Subcutaneous abdominal adipose tissue (tissue), 5 donors: ENCODE results near the gene LRP1B.

ENCODE experiments used
- H3K27ac ChIP-seq: one replicate; pipeline ENCODE4 v1.7.0; 2013; ENCODE audit warnings: low read depth, mild to moderate bottlenecking, inconsistent platforms, low read length, moderate library complexity
- H3K27me3 ChIP-seq, 5 donors: one replicate each; pipeline ENCODE4 v1.7.0; 2013; ENCODE audit warnings: low read length in 5 of 5, inconsistent platforms in 1 of 5; ENCODE audit not compliant: control insufficient read depth in 5 of 5, insufficient read depth in 4 of 5
- H3K36me3 ChIP-seq, 5 donors: one replicate each; pipeline ENCODE4 v1.7.0; 2013; ENCODE audit warnings: low read length in 5 of 5; ENCODE audit not compliant: control insufficient read depth in 5 of 5, insufficient read depth in 5 of 5
- H3K4me1 ChIP-seq, 5 donors: one replicate each; pipeline ENCODE4 v1.7.0; 2013; ENCODE audit warnings: low read length in 5 of 5, mild to moderate bottlenecking in 3 of 5, moderate library complexity in 1 of 5; ENCODE audit not compliant: control insufficient read depth in 5 of 5, insufficient read depth in 5 of 5
- H3K4me3 ChIP-seq, 5 donors: one replicate each; pipeline ENCODE4 v1.7.0; 2013; ENCODE audit warnings: low read length in 5 of 5, low read depth in 1 of 5
- H3K9ac ChIP-seq, 5 donors: one replicate each; pipeline ENCODE4 v1.7.0; 2013; ENCODE audit warnings: low read length in 5 of 5, mild to moderate bottlenecking in 4 of 5, moderate library complexity in 3 of 5
- H3K9me3 ChIP-seq, 5 donors: one replicate each; pipeline ENCODE4 v1.7.0; 2013; ENCODE audit warnings: low read length in 5 of 5; ENCODE audit not compliant: control insufficient read depth in 5 of 5
- donor health status: healthy.
- donor health status: healthy.
- donor health status: healthy.
- donor health status: healthy.
- donor health status: healthy.

LRP1B gene

DNA sequence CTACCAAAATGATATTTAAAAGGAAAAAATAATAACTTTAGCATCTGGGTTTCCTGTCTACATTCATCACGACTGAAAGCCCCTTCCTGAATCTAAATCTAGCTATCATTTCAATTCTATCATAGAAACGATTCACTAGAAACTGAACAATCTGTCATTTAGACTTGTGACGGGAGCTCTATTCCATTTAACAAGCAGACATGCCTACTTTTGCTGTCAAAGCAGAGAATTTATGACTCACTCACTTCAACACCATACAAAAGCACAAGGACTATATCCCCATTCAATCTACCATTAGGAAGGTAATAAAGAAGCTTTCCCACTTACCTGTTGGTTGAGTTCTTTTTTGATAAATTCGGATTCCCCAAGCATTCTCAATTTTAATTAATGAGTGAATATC is 1072.3 kb downstream of the LRP1B start:
- no peaks in the 10 kb centered on the region for H3K4me1 ChIP-seq
- no peak overlapping the region for H3K27ac ChIP-seq
- no peak overlapping the region for H3K9ac ChIP-seq
- H3K9me3 ChIP-seq: no peaks in the 10 kb centered on the region
- no peaks in the 10 kb centered on the region for H3K36me3 ChIP-seq
- H3K27me3 ChIP-seq: no peaks in the 10 kb centered on the region
- H3K4me3 ChIP-seq: no peak overlapping the region

DNA sequence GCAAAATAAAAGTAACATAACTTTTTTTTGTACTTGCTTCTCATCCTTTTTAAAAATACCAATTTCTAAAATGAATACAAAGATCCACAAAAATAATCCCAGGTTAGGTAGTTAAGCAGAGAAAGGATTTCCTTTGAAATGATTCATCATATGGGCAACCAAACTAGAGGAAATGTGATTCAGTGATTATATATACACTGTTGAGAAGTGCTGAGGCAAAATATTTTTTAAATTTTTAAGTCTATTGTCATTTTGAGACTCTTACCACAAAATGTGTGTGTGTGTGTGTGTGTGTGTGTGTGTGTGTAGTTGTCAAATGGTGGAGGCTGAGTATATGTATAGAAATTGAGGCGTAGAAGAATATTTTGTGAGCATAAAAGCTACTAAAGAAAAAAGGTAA is 1075.3 kb downstream of the LRP1B start:
- no peak overlapping the region for H3K27ac ChIP-seq
- no peak overlapping the region for H3K4me3 ChIP-seq
- H3K9me3 ChIP-seq: peaks cover 0 to 2% (median 0%) of the 10 kb centered on the region in 5 donors
- no peak overlapping the region for H3K9ac ChIP-seq
- H3K4me1 ChIP-seq: no peaks in the 10 kb centered on the region
- H3K36me3 ChIP-seq: no peaks in the 10 kb centered on the region
- H3K27me3 ChIP-seq: no peaks in the 10 kb centered on the region

DNA sequence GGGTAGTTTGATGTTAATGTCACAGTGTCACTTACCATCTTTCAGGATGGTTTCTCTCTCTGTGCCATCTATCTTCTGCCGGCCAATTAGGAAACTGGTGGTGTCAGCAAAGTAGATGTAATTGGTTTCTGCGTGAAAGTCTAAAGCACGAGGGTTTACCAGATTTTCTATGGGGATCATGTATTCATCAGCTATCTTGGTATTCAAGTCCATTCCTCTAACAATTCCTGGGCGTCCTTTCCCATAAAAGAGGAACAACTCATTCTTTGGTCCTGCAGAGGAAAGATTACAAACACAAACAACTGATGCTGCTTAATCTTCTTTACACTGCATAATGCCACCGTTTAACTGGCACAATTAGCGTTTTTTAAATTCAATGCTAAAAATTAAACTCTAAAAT is 1081.9 kb downstream of the LRP1B start:
- Histone ChIP-seq H3K36me3 (no peaks in the 10 kb centered on the region), H3K4me1 (no peaks in the 10 kb centered on the region), H3K9ac (no peak overlapping the region), H3K27ac (no peak overlapping the region), H3K4me3 (no peak overlapping the region), H3K9me3 (peaks cover 0 to 2% (median 0%) of the 10 kb centered on the region in 5 donors), H3K27me3 (no peaks in the 10 kb centered on the region)

DNA sequence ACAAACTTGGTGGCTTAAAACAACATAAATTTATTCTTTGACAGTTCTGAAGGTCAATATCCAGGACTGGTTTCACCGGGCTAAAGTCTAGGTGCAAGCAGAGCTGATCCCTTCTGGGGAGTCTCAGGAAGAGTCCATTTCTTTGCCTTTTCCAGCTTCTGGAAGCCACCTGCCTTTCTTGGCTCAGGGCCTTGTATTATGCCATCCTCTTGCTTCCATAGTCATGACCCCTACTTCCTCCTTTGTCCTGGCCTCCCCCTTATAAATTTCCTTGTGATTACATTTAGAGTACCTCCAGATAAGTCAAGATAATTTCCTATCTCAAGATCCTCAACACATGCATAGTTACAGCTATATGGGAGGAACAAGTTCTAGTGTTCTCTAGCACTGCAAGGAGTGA is 1089.5 kb downstream of the LRP1B start:
- Histone ChIP-seq H3K9ac (no peak overlapping the region), H3K4me3 (no peak overlapping the region), H3K27ac (no peak overlapping the region), H3K4me1 (no peaks in the 10 kb centered on the region), H3K9me3 (no peaks in the 10 kb centered on the region), H3K36me3 (no peaks in the 10 kb centered on the region), H3K27me3 (no peaks in the 10 kb centered on the region)

DNA sequence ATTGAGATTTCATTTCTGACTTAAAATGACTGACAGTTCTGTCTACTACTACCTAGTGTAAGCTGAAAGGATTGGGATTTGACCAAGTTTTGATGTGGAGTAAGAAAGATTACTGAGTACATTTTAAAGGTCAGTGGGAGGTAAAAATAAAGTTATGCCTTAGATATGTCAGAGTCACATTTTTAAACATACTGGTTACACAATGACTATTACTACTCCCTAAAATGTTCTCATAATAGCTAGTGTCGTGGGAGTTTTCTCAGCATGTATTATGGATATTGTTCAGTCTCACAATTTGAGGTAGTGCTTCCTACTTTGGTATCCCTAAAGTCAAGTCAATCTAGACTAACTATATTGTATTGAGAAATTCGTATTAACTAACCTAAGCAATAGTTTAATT is 1092.5 kb downstream of the LRP1B start:
- H3K9me3 ChIP-seq: no peaks in the 10 kb centered on the region
- no peaks in the 10 kb centered on the region for H3K27me3 ChIP-seq
- no peak overlapping the region for H3K4me3 ChIP-seq
- no peak overlapping the region for H3K27ac ChIP-seq
- H3K4me1 ChIP-seq: no peaks in the 10 kb centered on the region
- H3K9ac ChIP-seq: no peak overlapping the region
- H3K36me3 ChIP-seq: no peaks in the 10 kb centered on the region

DNA sequence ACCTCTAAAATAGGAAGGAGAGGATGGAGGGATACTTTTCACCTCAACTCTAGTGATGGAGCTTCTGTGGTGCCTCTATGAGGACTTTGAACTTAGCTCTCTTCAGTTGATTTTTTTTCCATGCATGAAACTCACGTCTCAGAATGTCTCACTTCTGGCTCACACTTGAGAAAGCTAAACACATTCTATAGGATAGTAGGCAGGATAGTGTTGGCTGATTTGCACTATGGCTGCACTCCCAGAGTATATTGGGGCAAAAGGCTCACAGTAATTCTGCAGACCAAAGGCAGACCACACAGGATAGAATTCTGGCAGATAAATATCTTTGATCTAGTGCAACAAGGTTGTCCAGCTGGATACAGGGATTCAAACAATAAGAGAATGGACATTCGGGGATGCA is 1093.5 kb downstream of the LRP1B start:
- no peaks in the 10 kb centered on the region for H3K4me1 ChIP-seq
- H3K27me3 ChIP-seq: no peaks in the 10 kb centered on the region
- no peak overlapping the region for H3K9ac ChIP-seq
- H3K9me3 ChIP-seq: no peaks in the 10 kb centered on the region
- H3K36me3 ChIP-seq: no peaks in the 10 kb centered on the region
- no peak overlapping the region for H3K4me3 ChIP-seq
- no peak overlapping the region for H3K27ac ChIP-seq

DNA sequence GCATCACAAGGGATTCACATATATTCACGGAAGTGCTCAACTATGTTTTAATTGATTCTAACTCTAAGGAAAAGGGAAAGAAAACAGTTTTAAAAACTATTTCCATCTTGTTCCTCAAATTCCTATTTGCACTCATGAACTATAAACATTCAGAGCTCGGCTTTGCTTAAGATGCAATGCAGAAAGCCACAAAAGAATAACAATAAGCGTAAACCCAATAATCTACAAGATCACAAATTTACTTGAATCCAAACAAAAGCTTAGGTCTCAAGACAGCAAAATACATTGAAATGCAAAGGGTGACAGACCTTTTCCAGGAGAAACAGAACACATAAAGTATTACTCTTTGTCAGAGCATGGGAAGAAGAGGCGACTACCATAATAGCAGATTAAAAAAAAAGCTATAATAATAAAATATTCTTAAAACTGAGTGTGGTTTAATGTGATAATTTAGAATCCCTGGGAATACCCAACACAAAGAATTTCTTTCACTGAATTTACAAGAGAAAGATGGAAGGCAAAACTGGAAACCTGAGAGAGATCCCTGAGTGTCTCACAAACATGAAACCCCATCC is 1094.9 kb downstream of the LRP1B start:
- H3K9ac ChIP-seq: no peak overlapping the region
- no peak overlapping the region for H3K27ac ChIP-seq
- H3K9me3 ChIP-seq: no peaks in the 10 kb centered on the region
- H3K27me3 ChIP-seq: no peaks in the 10 kb centered on the region
- no peak overlapping the region for H3K4me3 ChIP-seq
- no peaks in the 10 kb centered on the region for H3K36me3 ChIP-seq
- H3K4me1 ChIP-seq: no peaks in the 10 kb centered on the region

DNA sequence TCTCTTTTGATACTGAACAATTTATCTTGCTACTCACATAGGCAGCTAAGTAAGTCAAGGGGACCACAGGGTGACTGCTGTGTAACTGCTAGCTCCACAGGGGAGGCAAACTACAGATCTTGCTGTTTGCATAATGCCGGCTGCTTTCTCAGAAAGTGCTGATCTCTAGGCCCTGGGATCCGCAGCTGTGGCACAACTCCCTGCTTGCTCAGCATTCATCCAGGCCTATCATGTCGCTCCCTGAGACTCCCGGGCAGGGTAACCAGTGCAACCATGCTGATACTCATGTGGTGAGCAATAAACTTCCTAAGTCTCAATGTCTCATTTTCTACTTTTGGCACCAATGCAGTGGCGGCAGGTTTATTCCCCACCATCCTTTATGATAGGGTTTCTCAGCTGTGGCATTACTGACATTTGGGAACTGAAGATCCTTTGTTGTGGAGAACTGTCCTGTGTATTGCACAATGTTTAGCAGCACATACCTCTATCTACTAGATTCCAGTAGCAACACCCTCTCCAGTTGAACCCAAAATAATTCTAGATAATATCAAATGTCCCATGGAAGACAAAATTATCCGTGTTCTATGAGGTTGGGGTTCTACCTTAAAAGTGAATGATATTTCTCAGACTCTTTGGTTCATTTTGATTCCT is 1101.3 kb downstream of the LRP1B start:
- no peaks in the 10 kb centered on the region for H3K27me3 ChIP-seq
- no peak overlapping the region for H3K9ac ChIP-seq
- no peak overlapping the region for H3K4me3 ChIP-seq
- no peaks in the 10 kb centered on the region for H3K4me1 ChIP-seq
- H3K27ac ChIP-seq: no peak overlapping the region
- H3K36me3 ChIP-seq: no peaks in the 10 kb centered on the region
- peaks cover 0 to 10% (median 3%) of the 10 kb centered on the region in 5 donors for H3K9me3 ChIP-seq

DNA sequence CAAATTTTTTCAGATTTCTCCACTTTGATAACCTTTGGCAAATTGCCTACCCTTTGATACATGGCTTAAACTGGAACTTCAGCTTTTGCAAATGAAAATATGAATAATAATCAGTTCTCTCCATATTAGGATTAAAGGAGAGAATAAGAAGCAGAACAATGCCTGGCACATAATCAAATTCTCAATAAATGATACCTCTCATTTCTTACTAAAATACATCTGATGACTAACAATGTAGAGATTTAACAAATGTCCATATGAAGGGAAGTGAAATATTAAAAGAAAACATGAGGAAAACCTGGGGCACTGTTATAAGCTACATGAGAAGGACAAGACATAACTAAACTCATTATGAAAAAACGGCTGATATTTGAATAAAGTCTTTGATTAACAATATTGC is 1103.6 kb downstream of the LRP1B start:
- Histone ChIP-seq H3K27me3 (no peaks in the 10 kb centered on the region), H3K27ac (no peak overlapping the region), H3K4me3 (no peak overlapping the region), H3K36me3 (no peaks in the 10 kb centered on the region), H3K9me3 (peaks cover 0 to 10% (median 3%) of the 10 kb centered on the region in 5 donors), H3K4me1 (no peaks in the 10 kb centered on the region), H3K9ac (no peak overlapping the region)

DNA sequence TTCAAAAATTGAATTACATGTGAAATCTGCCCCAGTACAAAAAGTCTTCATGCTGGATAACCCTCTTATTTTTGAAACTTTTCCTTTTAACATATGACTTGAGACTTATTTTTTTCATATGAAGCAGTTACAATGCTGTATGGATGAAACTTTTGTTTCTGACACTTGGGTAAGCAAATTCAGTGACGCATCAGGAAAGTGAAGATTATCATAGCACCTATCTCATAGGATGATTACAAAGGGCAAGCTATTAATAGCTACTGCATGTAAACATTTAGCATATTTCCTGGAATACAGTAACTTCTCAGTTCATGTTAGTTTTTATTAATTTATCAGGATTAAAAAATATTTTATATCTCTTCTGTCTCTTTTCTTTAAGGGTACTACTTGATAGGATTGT is 1109.2 kb downstream of the LRP1B start:
- no peaks in the 10 kb centered on the region for H3K27me3 ChIP-seq
- H3K9ac ChIP-seq: no peak overlapping the region
- no peaks in the 10 kb centered on the region for H3K36me3 ChIP-seq
- H3K9me3 ChIP-seq: no peaks in the 10 kb centered on the region
- no peaks in the 10 kb centered on the region for H3K4me1 ChIP-seq
- no peak overlapping the region for H3K4me3 ChIP-seq
- no peak overlapping the region for H3K27ac ChIP-seq
